Upper lobe of right lung (tissue), 1 donor: Measurements from ENCODE around the gene FGD3. TPM values are rescaled to one million over a fixed set of nuclear protein-coding genes. Genes with fewer than 3 reads are reported as not detected.

Source experiments
- ATAC-seq: fragments of 200-7000 bp; cut with Tn5 transposase; one replicate; pipeline ENCODE4 v1.9.1; 2020; ENCODE audit warnings: mild to moderate bottlenecking, moderate library complexity
- DNase-seq: peaks from one replicate; pipeline ENCODE4 v3.0.0-alpha.2; 2020
- H3K27ac ChIP-seq: fragments of 200-600 bp; one replicate; pipeline ENCODE4 v1.8.0; 2022
- H3K27me3 ChIP-seq: fragments of 200-600 bp; one replicate; pipeline ENCODE4 v1.8.0; 2022; ENCODE audit warnings: mild to moderate bottlenecking
- H3K36me3 ChIP-seq: fragments of 200-600 bp; one replicate; pipeline ENCODE4 v1.8.0; 2022
- H3K4me1 ChIP-seq: fragments of 200-600 bp; one replicate; pipeline ENCODE4 v1.8.0; 2022
- H3K4me3 ChIP-seq: fragments of 200-600 bp; one replicate; pipeline ENCODE4 v1.8.0; 2022; ENCODE audit warnings: mild to moderate bottlenecking
- H3K9me3 ChIP-seq: fragments of 200-600 bp; one replicate; pipeline ENCODE4 v1.8.0; 2022
- intact Hi-C: fragments of 100-400 bp; cut with DNase I; formaldehyde crosslinking; loops from one replicate; pipeline ENCODE4 v1.11.0; 2022
- total RNA-seq: library from RNA; stranded (reverse); fragmentation: NEBNext Ultra II Directional; extraction: Animal tissue kit (Norgen Biotek cat#: 25700); gene quantifications from one replicate; pipeline ENCODE4 v1.2.1, GENCODE V29; 2021
- TF ChIP-seq, protein P1 (sequence below): fragments of 200-600 bp; IDR thresholded peaks from one replicate; pipeline ENCODE4 v1.8.0; 2022; ENCODE audit warnings: antibody characterized with exemption
- donor health status: DM: no; HTN: yes; CAD: no; lungs with severe emphysema.

FGD3 gene
- total RNA-seq, 1 donor from 2014 or later = 21.6 TPM

DNA sequence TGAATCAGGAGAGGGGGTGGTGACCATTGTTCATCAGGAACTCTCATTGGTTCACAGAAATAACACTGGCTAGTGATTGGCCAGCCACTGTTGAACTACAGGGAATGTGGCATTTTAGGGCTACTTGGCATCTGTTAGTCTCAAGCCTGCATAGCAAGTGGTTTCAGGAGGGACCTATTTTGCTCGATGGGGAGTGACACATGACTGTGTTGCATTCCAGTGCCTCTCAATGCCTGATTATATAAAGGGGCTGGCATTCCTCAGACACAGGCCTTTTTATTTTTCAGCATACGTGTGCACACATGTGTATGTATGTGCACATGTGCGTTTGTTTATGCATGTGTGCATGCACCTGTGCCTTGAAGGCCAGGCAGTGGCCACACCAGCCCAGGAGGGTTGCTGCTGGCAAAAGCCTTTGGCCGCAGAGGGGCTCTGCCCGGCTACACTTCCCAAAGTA is 23.2 kb downstream of the FGD3 start:
- Histone ChIP-seq H3K27ac (peak overlapping the region; percentile 58), H3K9me3 (no peaks in the 10 kb centered on the region), H3K4me1 (peaks cover 44% of the 10 kb centered on the region), H3K27me3 (no peaks in the 10 kb centered on the region), H3K4me3 (no peak overlapping the region), H3K36me3 (no peaks in the 10 kb centered on the region)
- TF ChIP-seq, protein P1, sequence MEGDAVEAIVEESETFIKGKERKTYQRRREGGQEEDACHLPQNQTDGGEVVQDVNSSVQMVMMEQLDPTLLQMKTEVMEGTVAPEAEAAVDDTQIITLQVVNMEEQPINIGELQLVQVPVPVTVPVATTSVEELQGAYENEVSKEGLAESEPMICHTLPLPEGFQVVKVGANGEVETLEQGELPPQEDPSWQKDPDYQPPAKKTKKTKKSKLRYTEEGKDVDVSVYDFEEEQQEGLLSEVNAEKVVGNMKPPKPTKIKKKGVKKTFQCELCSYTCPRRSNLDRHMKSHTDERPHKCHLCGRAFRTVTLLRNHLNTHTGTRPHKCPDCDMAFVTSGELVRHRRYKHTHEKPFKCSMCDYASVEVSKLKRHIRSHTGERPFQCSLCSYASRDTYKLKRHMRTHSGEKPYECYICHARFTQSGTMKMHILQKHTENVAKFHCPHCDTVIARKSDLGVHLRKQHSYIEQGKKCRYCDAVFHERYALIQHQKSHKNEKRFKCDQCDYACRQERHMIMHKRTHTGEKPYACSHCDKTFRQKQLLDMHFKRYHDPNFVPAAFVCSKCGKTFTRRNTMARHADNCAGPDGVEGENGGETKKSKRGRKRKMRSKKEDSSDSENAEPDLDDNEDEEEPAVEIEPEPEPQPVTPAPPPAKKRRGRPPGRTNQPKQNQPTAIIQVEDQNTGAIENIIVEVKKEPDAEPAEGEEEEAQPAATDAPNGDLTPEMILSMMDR = no peak
- ATAC-seq (peak; percentile 80), DNase-seq (peak; percentile 46)
- intact Hi-C loops = no loop called here

DNA sequence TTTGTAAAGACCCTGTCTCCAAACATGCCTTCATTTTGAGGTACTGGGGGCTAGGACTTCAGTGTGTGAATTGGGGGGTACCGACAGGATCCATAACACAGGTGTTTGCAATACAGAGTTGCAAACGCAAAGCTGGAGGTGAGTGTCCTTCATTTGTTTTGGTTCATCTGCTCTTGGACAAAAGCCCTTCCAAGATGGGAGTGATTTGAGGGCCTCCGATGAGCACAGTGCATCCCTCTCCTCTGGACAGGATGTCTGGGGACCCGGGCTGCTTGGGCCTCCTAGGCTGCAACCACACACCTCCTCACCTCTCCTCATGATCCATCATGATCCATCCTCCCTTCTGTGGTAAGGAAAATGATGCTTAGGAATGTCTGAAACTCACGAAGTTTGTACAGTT is 23.8 kb downstream of the FGD3 start:
- no peak for ATAC-seq
- TF ChIP-seq, protein P1 = no peak
- Histone ChIP-seq H3K36me3 (peaks cover 3% of the 10 kb centered on the region), H3K27ac (peak overlapping the region; percentile 58), H3K9me3 (no peaks in the 10 kb centered on the region), H3K27me3 (no peaks in the 10 kb centered on the region), H3K4me1 (peaks cover 41% of the 10 kb centered on the region), H3K4me3 (no peak overlapping the region)
- DNase-seq = peak; percentile 7
- intact Hi-C loops = no loop called here

DNA sequence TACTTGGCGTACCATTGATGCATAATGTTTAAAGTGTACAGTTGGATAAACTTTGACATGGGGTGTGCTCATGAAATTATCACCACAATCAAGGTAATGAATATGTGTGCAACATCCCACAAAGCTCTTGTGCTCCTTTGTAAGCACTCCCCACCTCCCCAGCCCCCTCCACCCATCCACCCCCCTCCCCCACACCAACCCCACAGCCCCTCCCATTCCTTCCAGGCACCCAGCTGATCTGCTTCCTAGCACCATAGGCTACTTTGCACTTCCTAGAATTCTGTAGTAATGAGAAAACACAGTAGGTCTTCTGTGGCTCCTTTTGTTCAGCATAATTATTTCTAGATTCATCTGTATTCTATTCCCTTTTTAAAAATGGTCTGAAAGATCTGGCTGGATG is 24.5 kb downstream of the FGD3 start:
- no peak for DNase-seq

DNA sequence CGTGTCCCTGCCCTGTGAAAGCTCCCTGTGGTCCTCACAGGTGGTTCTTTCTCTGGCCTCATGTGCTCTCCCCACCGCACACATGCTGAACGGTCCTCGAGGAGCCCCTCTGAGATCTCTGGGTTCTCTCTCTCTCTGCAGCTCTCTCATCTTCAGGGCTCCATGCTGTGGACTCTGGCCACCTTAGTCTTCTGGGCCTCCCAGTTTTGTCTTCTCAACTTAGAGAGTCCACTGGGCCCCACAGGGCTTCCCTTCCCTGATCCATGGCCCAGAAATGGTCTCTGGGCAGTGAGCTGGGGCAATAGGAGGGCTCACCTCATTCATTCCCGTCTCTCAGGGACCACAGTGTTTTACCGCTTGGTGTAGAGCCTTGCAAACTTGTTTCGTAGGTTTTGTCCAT is 26.4 kb downstream of the FGD3 start:
- peak overlapping the region; percentile 42 for H3K27ac ChIP-seq
- H3K9me3 ChIP-seq = no peaks in the 10 kb centered on the region
- DNase-seq (peak; percentile 33), ATAC-seq (no peak)
- TF ChIP-seq, protein P1 = no peak
- H3K27me3 ChIP-seq = no peaks in the 10 kb centered on the region
- peaks cover 42% of the 10 kb centered on the region for H3K4me1 ChIP-seq
- peaks cover 5% of the 10 kb centered on the region for H3K36me3 ChIP-seq
- H3K4me3 ChIP-seq = no peak overlapping the region
- intact Hi-C loops = no loop called here

More for the DNA sequence above, 24.5 kb downstream of the FGD3 start:
- Histone ChIP-seq H3K9me3 (no peaks in the 10 kb centered on the region), H3K27ac (no peak overlapping the region), H3K4me3 (no peak overlapping the region), H3K27me3 (no peaks in the 10 kb centered on the region), H3K4me1 (peaks cover 41% of the 10 kb centered on the region), H3K36me3 (peaks cover 5% of the 10 kb centered on the region)
- no peak for ATAC-seq
- intact Hi-C loops = no loop called here
- TF ChIP-seq, protein P1 = no peak

DNA sequence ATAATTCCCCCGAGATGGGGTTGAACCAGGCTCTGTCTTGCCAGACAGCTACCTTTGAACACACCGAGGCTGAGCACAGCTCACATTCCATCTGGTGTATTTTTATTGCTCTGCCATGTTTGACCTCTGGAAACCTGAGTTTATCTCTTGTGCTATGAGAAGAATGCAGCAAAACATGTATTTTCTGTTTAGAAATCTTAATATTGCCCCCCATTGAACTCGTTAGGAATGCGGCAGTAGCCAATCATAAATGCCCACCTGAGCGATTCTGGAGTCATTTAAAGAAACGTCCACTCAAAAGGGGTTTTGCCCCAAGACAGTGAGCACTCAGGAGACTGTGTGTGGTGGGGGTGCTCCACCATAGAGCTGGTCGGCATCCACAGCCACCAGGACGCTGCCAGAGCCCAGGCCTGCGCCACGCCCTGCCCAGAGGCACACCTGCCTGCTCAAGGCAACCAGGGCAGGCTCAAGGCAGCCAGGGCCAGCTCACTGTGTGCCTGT is 26.9 kb downstream of the FGD3 start:
- DNase-seq = peak; percentile 70
- intact Hi-C loops = no loop called here
- Histone ChIP-seq H3K27ac (peak overlapping the region; percentile 26), H3K4me3 (no peak overlapping the region), H3K27me3 (no peaks in the 10 kb centered on the region), H3K36me3 (peaks cover 5% of the 10 kb centered on the region), H3K4me1 (peaks cover 38% of the 10 kb centered on the region), H3K9me3 (no peaks in the 10 kb centered on the region)
- TF ChIP-seq, protein P1 = no peak
- peak; percentile 66 for ATAC-seq
